ENCODE data around the gene METTL24.
"Not testable (repeated sequence)": the region's sequence is repeated elsewhere in the genome, so short reads cannot be mapped to it uniquely, and the experiment has no call there.

METTL24 gene

GRCh38 chr6:110307368-110307767 lies 50.8 kb downstream of the METTL24 start:
- no peak for DNase-seq

GRCh38 chr6:110305832-110306231 lies 52.3 kb downstream of the METTL24 start:
- DNase-seq, result not testable (repeated sequence)

- DNase-seq, result not testable (repeated sequence)
Measured at GRCh38 chr6:110303692-110304091, 54.5 kb downstream of the METTL24 start.

- DNase-seq, result no peak
Measured at GRCh38 chr6:110298916-110299315, 59.2 kb downstream of the METTL24 start.

- DNase-seq, result no peak
Measured at GRCh38 chr6:110298411-110298810, 59.7 kb downstream of the METTL24 start.

GRCh38 chr6:110296241-110297025 lies 61.7 kb downstream of the METTL24 start:
- no peak for DNase-seq

GRCh38 chr6:110295451-110296165 lies 62.5 kb downstream of the METTL24 start:
- no peak for DNase-seq

GRCh38 chr6:110287462-110288341 lies 70.4 kb downstream of the METTL24 start:
- DNase-seq, result no peak

- DNase-seq, result no peak
Measured at GRCh38 chr6:110285306-110286060, 72.7 kb downstream of the METTL24 start.

- DNase-seq, result no peak
Measured at GRCh38 chr6:110284855-110285254, 73.3 kb downstream of the METTL24 start.

- no peak for DNase-seq
Measured at GRCh38 chr6:110283657-110284056, 74.5 kb downstream of the METTL24 start.

GRCh38 chr6:110282412-110282811 lies 75.7 kb downstream of the METTL24 start:
- DNase-seq, result no peak

GRCh38 chr6:110277100-110277665 lies 81.0 kb downstream of the METTL24 start:
- no peak for DNase-seq

GRCh38 chr6:110272781-110273180 lies 85.4 kb downstream of the METTL24 start:
- not testable (repeated sequence) for DNase-seq

- no peak for DNase-seq
Measured at GRCh38 chr6:110271732-110272022, 86.5 kb downstream of the METTL24 start.

- DNase-seq, result no peak
Measured at GRCh38 chr6:110270165-110270564, 88.0 kb downstream of the METTL24 start.

GRCh38 chr6:110269623-110270022 lies 88.5 kb downstream of the METTL24 start:
- DNase-seq, result no peak

- DNase-seq, result no peak
Measured at GRCh38 chr6:110266996-110267395, 91.2 kb downstream of the METTL24 start.

- DNase-seq, result no peak
Measured at GRCh38 chr6:110265273-110265672, 92.9 kb downstream of the METTL24 start.

GRCh38 chr6:110256366-110256765 lies 101.8 kb downstream of the METTL24 start:
- no peak for DNase-seq

GRCh38 chr6:110255211-110255750 lies 102.9 kb downstream of the METTL24 start:
- no peak for DNase-seq

- DNase-seq, result no peak
Measured at GRCh38 chr6:110250838-110251237, 107.3 kb downstream of the METTL24 start.

All from midbrain (tissue), 1 donor.